Stimulated activated CD4-positive, alpha-beta T cell treated with anti-CD3 and anti-CD28 coated beads, Interleukin-2, amount 100 ng/mL, for 24 hours (primary cell): ENCODE data around the gene TRAF3IP1.
"Not testable (repeated sequence)": the region's sequence is repeated elsewhere in the genome, so short reads cannot be mapped to it uniquely, and the experiment has no call there.

Experiments
- DNase-seq, 2 donors: peaks; one replicate each; pipeline ENCODE4 v3.0.0-alpha.2; 2020

TRAF3IP1 gene, protein sequence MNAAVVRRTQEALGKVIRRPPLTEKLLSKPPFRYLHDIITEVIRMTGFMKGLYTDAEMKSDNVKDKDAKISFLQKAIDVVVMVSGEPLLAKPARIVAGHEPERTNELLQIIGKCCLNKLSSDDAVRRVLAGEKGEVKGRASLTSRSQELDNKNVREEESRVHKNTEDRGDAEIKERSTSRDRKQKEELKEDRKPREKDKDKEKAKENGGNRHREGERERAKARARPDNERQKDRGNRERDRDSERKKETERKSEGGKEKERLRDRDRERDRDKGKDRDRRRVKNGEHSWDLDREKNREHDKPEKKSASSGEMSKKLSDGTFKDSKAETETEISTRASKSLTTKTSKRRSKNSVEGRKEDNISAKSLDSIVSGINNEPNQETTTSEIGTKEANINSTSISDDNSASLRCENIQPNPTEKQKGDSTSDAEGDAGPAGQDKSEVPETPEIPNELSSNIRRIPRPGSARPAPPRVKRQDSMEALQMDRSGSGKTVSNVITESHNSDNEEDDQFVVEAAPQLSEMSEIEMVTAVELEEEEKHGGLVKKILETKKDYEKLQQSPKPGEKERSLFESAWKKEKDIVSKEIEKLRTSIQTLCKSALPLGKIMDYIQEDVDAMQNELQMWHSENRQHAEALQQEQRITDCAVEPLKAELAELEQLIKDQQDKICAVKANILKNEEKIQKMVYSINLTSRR

DNA sequence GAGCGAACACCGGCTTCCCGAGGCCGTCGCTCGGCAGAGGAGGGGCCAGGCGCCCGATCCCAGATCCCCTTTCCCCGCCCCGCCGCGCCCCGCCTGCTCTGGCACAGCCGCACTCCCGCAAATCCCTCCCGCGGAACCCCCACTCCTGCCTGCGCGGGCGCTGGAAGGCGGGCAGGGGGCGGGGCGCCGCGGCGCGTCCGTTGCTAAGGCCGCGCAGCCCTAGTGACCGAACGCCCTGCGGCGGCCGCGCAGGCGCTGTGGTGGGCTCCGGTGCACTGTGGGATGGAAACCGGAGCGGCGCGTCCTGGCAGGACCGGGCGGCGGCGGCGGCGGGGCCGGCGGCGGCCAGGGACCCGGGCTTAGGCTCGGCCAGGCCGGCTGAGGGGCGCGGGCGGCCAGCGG lies at the start of gene TRAF3IP1:
Gene TRAF3IP1, plus strand, starts transcription at position 273 of the 402 bp plus-strand sequence. CDS start 145 bp downstream, outside the sequence.
- peak; percentile 87 to 90 for DNase-seq

DNA sequence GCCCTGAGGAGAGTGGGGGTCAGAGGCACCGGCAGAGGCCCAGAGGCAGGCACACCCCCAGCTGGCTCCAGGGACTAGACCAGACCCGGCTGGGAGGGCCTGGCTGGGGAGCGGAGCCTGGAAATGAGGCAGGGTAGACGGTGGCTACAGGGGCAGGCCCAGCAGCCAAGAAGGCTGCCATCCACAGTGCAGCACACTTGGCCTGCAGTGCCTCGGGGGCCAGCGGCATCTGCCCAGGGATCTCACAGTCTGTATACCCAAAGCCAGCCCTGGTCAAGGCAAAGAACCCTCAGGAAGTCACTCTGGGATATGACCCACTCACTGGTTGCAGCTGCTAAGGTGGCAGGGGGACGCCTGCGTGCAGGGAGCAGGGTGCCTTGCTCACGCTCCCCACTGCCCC lies 49.7 kb upstream of the TRAF3IP1 start:
- DNase-seq, result no peak

DNA sequence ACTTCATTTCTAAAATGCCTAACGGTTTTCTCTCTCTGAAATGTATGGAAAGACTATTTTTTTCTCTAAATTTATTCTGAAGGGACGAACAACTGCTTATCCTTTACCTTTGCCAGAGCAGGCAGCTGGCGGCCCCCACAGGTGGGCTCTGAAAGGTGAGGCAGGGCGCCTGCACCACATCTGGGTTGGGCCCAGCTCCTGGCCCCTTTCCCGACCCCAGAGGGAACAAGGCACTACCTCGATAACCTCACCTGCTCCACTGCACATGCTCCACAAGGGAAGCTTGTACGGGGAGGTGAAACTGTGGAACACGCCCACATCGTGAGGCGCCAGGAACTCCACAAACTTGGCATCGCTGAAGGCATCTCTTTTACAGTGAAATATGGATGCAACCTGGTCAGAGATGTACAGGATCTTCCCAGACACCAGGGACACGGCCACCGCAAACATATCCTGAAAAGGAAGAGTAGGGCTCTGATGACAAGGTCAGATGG lies 49.2 kb upstream of the TRAF3IP1 start:
- no peak for DNase-seq

DNA sequence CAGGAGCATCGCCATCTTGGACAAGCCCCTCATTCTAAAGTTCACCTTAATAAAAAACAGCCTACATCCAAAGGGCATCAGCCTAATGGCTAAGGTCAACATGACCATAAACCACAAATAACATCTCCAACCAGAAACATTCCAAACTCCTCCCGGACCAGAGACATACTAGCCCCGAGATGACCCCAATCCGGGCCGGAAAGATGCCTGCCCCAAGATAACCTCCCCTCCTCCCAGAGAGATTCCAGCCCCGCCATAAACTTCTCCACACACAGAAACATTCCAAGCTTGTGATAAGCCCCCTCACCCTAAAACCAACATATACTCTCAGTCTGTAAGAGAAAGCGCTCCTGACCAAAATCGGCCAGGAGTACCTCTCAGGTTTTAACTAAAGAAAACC lies 48.6 kb upstream of the TRAF3IP1 start:
- DNase-seq, result not testable (repeated sequence)

DNA sequence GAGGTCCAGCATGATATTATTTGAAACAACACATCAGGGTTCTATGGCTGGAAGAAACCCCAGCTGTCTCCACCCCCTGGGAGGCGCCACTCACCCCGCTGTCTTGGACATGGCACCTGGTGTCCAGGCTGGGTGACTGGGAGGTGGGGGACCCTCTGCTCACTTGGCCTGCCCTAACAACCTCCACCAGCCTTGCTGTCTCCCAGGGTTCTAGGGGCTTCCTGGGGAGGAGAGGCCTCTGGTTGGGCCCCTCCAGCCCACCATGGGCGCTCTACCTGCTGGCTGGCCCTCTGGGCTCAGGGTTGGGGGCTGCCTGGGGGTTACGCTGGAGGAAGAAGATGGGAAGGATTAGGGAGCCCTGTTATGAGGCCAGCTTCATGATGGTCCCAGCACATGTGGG lies 48.2 kb upstream of the TRAF3IP1 start:
- no peak for DNase-seq

DNA sequence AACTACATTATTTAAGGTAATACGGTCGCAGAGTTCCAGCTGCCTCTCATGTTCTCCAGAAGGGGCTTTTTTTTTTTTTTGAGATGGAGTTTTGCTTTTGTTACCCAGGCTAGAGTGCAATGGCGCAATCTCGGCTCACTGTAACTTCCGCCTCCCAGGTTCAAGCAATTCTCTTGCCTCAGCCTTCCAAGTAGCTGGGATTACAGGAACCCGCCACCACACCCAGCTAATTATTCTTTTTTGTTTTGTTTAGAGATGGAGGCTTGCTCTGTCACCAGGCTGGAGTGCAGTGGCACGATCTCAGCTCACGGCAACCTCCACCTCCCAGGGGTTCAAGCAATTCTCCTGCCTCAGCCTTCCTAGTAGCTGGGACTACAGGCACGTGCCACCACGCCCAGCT lies 46.9 kb upstream of the TRAF3IP1 start:
- not testable (repeated sequence) for DNase-seq

DNA sequence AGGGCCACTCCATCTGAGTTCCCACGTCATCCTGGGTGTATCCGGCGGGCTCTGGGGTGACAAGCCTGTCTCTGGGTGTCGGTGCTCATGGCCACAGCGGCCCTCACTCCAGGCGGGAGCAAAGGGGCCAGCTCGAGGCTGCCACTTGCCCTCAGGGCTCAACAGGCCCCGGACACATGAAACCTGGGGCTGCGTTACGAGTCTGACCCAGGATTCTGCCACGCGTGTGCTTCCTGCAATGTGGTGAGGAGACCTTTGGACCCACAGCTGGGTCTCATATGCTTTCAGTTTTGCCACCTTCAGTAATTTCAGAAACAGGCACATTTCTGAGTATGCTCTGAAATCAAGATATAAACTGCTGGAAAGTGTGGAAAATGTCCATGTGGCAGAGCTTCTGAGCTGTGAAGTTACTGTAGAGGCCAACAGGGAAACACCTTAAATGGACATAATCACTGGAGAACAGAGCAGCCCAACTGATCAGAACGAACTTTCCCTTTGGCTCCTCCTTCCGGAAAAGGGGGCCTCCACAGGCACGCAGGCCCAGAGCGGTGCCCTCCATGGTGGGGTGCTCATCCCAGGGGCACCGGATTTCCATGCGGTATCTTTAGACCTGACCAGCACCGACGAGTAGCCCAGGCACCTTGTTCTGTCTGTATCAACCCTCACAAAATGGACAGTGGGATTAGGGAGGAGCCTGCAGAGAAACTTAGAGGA lies 46.0 kb upstream of the TRAF3IP1 start:
- no peak for DNase-seq

DNA sequence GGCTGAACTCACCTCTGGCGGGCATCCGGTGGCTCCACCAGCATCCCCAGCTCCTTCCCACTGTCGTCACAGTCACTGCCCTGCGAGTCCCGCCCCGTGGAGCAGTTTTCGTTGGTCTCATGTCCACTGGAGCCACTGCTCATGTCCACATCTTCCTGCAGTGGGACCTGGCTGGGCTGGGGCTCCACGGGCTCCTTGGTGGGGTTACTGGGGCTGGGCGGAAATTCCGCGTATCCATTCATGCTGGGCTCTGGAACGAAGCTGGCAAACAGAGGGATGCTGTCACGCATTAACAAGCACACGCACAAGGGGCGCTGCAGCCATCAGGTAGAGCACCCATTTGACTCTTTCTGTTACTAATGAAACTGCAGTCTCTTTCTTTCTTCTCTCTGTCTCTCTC lies 42.6 kb upstream of the TRAF3IP1 start:
- no peak for DNase-seq

DNA sequence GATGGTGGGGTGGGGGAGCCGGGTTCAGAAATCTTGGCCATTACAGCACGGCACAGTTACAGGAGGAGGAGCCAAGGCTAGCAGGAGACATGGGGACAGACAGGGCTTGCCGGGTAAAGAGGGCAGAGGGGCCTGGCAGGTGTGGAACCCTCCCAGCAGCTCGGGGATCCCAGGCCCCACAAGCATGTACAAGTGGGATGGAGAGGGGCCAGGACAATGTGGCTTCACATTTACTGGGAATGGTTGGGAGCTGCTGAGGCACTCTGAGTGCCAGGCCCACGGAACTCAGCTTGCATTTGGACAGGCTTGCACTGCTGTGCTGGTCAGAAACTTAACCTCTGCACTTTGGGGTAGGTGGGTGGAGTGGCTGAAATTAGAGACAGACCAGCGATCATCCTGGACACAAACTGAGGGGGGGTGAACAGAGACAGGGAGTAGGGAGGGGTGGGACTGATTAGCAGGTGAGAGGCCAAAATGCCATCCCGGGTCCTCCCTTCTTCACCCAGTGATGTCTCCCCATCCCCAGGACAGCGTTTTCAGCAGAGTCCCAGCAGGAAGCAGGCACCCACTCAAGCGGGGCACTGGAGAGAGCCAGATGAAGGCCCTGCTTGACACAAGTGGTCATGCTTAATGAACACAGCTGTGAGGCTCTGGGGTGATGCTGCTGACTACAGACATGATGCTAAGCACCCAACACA lies 41.5 kb upstream of the TRAF3IP1 start:
- no peak for DNase-seq

DNA sequence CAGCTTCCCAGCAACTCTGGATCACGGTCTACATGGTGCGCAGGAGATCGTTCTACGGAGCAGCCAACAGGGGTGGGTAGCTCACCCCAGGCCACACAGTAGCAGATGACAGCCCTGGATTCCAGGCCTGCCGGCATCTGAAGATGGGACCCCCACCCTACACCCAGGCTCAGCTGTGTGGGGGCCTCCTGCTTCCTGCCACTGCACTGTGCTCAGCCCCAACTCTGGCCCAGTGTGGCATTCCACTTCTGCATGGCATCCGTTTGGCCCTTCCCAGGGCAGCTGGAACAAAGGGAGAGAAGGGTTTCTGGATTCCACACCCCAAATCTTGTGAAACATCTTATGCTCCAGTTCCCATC lies 41.0 kb upstream of the TRAF3IP1 start:
- no peak for DNase-seq

DNA sequence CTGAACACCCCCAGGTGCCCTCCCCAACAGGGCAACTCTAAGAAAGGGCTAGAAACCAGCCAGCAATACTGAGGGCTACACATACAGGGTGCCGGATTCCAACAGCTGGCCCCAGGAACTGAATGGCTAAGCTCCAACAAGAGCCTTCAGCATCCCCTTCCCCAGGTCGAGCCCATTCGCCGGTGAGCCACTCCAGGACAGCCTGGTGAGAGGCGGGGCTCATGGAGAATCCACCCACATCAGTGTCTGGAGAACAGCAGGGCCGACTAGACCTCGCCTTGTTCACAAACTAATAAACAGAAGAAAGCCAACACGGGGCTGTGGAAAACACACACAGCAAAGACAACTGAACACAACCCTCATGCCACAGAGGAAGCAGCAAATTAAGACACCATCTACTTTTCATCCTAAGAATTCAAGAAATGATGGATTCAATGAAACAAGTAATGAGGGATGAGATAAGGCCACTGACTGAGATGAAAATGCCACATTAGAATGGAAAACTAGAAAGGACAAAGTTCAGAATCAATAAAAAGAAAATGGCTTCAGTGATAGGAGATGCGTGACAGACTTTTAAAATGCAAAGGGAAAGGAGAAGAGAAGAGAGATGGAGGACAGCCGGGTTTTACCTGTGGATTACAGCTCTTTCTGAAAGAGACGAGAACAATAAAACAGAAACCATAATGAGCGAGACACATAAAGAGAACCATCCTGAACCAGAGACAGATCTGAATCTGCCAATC lies 40.1 kb upstream of the TRAF3IP1 start:
- no peak for DNase-seq

DNA sequence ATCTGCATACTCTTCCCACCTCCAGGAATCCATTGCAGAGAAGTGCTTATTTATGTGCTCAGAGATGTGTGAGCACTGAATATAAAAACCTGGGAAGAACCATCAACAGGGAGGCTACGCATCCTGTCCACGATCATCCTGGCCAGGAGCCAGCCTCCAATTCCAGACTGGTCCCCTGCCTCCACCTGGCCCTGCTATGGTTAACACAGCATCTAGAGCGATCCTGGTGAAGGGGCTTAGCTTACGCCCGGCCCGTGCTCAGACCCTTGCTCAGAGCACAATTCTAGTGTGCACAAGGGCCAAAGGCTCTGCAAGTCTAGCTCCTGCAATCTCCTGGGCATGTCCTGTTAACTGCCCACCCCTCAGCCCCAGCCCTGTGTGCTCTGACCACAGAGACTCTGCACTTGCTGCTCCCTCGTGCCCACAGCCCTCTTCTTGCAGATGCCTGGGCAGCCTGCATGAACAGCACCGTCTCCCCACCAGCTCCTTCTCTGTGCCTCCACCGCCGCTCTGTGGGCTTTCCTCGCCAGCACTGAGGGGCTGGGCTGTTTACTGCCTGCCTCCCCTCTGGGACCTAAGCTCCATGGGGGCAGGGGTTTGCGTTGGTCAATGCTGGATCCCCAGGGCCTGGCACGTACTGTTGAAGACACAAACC lies 38.4 kb upstream of the TRAF3IP1 start:
- no peak for DNase-seq

DNA sequence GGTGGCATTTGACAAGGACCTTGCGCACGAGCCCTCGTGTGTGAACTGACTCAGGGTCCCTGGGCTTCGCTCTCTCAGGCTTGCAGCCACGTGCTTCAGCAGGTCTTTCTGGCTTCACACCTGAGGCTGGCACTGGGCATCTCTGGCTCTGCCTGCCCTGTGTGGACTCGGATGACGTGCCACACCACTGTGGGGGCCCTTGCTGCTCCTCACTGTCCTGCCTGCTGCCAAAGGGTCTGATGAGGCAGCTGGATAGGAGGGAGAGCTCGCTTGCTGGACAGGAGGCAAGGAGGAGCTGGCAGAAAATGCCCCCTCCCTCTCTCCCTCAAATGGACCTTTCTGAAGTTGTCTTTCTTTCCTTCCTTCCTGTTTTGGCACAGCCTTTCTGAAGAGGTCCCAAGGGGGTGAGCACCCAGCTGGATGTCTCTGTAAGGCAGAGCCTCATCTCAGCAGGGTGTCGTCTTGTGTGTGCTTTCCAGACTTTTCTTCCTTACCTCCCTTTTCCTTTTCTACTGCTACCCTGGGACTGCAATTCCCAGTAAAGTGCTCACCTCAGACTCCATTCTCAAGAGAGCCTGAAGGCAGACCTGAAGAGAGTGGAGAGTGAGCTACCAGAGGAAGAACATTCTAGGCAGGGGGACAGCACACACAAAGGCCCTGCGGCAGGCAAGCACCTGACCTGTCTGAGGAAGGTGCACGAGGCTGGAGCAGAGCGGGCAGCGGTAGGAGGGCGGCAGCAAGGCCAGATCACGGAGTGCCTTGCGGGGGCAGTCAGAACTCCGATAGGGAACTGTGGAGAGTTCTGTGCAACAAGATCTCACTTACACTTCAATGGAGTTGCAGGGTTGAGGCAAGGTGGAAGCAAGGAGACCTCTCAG lies 37.2 kb upstream of the TRAF3IP1 start:
- DNase-seq, result no peak

DNA sequence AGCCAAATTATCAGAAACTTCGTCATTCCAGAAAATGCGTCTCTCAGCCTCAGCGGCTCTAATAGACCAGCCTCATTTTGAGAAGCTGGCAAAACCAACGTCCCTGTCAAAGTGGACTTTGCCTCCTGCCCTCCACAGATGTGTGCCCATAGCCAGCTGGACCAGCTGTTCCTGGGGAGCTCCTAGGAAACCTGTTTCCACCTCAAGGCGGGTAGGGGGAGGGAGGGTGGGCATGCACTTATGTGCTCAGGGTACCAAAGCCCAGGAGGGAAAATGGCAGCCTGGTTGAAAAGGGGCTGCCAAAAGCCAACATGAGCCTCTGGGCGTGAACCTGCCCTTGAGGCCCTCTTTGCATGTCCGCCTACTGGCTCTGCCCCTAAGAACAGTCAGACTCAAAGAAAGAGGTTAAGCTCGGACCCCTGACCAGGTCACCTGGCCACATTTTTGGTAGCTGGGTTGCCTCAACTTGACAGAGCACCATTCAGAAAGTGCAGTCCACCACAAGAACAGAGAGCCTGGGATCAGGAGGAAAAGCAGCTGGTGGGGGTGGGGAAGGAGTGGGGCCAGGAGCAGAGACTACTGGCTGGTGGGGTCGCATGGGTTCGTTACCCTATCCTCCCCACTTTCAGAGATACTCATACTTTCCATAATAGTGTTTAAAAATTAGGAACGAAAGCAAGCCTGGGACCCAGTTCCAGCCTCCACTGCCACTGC lies 35.4 kb upstream of the TRAF3IP1 start:
- DNase-seq, result no peak

DNA sequence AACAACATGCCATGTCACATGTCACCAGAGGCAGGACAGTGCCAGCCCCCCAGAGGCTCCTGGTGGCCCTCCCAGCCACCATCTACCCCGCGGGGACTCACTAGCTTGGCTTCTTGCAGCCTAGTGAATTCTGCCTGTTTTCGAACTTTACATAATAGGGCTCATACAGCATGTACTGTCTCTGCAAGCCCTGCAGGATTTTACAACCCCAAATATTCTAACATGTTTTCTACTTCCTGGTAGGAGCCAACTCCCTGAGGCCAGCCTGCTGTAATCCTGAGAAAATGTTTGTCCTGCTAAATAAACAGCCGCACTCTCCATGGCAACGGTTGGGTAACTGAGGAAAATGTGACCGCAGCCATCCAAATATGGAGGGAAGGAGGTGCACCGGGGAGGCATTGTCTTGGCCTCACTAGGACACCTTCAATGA lies 34.6 kb upstream of the TRAF3IP1 start:
- DNase-seq, result no peak

DNA sequence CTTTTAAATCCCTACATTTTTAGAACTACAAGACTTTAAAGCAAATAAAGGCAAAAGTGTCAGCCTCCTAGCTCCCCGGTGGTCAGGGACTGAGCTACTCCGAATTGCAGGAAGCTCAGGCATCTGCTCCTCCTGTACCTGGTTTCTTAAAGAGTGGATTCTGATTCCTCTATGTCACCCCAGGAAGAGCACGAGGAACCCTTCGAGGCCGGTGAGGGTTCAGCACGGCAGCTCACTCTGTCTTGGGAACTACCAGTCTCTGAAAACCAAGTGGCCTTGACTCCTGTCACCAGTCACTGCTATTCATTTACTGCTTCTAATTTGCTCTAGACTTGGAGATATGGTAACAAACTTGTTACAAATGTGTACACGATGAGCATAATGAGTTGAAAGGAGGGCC lies 34.2 kb upstream of the TRAF3IP1 start:
- DNase-seq, result no peak

DNA sequence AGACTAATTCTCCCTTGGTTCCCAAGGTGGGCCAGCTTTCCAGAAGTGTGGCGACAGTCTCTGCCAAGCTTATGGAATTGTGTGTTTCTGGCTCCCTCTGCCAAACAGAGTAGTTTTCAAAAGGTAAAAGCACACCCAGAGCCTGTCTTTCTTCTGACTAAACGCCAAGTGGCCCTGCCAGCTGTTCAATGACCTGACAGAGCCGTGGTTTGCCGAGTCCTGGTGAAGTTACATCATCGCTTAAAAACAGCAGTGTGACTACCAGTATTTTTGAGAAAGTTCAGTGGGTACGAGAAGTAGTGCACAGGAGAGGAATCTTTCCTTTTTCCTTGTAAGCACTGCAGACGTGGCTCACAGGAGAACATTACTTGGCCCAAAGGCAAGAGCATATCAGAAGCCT lies 33.8 kb upstream of the TRAF3IP1 start:
- DNase-seq, result no peak

DNA sequence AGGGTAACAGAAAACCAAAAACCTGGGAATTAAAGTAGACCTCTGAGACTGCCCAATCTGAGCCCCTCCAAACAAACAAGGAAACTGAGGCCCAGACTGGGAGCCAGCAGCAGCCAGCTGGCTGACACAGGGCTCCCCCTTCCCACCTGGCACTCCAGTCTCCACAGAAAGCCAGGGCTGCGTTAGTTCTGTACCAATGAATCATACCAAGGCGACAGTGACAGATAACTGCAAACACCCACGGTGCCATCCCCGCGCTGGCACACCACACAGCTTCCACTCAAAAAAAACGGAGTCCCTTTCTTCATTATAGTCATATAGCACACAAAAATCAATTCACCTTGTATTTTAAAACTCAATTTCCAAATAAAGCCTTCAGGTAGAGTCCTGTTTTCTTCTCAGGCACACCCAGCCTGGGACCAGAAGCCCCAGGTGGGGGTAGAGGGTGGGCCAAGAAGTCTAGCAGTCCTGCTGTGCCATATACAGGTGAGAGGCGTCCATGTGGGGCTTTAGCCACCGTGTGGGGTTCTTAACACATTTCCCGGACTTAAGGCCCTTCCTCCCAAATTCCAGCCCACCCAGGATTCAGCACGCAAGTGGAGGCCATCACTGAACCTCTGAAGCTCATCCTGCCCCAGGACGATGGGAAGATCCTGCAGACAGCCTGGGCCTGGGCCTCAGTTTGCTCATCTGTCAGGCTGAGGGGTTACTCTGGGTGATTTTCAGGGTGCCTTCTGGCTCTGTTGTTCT lies 33.2 kb upstream of the TRAF3IP1 start:
- DNase-seq, result peak; percentile 45 to 55
